Measurements from ENCODE around the gene TRPV3. TPM values are rescaled to one million over a fixed set of nuclear protein-coding genes. Genes with fewer than 3 reads are reported as not detected.

The TRPV3 gene
- total and polyA plus RNA-seq, 4 donors: 2.2 to 5.4 (median 3.7) TPM

DNA sequence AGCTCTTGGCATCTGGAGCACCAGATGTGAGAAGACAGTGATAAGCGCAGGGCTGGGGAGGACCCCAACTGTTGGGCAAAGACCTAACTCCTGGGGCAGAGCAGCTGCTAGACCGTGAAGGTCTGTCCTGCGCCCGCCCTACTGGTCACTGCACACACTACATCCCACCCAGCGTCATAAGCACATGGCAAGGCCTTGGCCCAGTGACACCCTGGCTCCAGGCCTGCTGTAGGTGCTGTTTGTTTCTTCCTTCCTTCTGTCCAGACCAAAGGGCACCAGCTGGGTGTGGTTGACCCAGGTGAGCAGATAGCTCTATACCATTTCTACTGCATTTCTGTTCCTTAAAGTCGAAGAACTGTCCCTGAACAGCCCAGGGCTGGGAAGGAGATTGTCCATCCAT is 6.4 kb downstream of the TRPV3 start:
- H3K4me3 ChIP-seq (ENCODE audit: low read depth, low read length): no peak overlapping the region
- H3K27ac ChIP-seq (ENCODE audit: low read depth, low read length): no peak overlapping the region
- H3K4me1 ChIP-seq (ENCODE audit: control insufficient read depth, insufficient read depth, low read length): no peaks in the 10 kb centered on the region
- no peaks in the 10 kb centered on the region for H3K27me3 ChIP-seq (ENCODE audit: control insufficient read depth, insufficient read depth, low read length)
- H3K9me3 ChIP-seq (ENCODE audit: control insufficient read depth, insufficient read depth, low read length): no peaks in the 10 kb centered on the region
- H3K36me3 ChIP-seq (ENCODE audit: control insufficient read depth, insufficient read depth, low read length): no peaks in the 10 kb centered on the region
- WGBS (ENCODE audit: insufficient coverage): 82% methylated on average over 6 of the region's 6 CpGs
- DNase-seq (ENCODE audit: low read depth in 4 of 6, low spot score in 6 of 6): no peak

DNA sequence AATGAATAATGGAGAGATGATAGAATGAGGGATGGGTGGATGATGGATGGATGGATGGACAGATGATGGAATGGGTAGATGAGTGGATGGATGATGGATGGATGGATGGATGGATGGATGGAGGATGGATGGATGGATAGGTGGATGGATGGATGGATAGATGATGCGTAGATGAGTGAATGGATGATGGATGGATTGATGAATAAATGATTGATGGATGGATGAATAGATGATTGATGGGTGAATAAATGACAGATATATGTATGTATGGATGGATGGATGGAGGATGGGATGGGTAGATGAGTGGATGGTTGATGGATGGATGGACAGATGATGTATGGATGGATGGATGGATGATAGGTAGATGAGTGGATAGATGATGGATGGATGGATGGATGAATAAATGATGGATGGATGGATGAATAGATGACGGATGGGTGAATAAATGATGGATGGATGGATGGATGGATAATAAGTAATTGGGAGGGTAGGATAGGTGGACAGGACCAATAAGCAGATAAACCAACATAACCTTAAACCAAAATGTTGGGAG is 7.9 kb downstream of the TRPV3 start:
- no peak overlapping the region for H3K27ac ChIP-seq (ENCODE audit: low read depth, low read length)
- H3K4me3 ChIP-seq (ENCODE audit: low read depth, low read length): no peak overlapping the region
- 100% methylated on average over 2 of the region's 2 CpGs for WGBS (ENCODE audit: insufficient coverage)
- no peaks in the 10 kb centered on the region for H3K9me3 ChIP-seq (ENCODE audit: control insufficient read depth, insufficient read depth, low read length)
- DNase-seq (ENCODE audit: low read depth in 4 of 6, low spot score in 6 of 6): no peak
- no peaks in the 10 kb centered on the region for H3K4me1 ChIP-seq (ENCODE audit: control insufficient read depth, insufficient read depth, low read length)
- no peaks in the 10 kb centered on the region for H3K36me3 ChIP-seq (ENCODE audit: control insufficient read depth, insufficient read depth, low read length)
- no peaks in the 10 kb centered on the region for H3K27me3 ChIP-seq (ENCODE audit: control insufficient read depth, insufficient read depth, low read length)

DNA sequence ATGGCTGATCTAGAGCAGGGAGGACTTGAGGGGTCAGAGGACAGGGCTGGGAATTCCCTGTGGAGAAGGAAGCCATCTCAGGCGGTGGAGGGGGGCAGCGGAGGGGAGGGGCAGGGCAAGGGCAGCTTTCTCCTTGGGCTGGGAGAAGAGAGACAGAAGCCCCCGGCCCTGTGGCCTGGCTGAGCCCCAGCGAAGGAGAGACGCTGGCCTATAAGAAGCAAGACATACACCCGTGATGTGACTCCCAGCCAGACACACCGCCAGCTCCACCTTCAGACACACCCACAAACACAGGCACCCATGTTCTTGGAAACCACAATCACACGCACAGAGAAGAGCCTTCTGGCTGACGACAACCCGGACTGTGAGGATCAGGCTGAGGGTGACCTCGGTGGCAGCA is 10.0 kb downstream of the TRPV3 start:
- 81% methylated on average over 9 of the region's 11 CpGs for WGBS (ENCODE audit: insufficient coverage)
- no peak for DNase-seq (ENCODE audit: low read depth in 4 of 6, low spot score in 6 of 6)
- peaks cover 6% of the 10 kb centered on the region for H3K4me1 ChIP-seq (ENCODE audit: control insufficient read depth, insufficient read depth, low read length)
- no peaks in the 10 kb centered on the region for H3K27me3 ChIP-seq (ENCODE audit: control insufficient read depth, insufficient read depth, low read length)
- no peak overlapping the region for H3K4me3 ChIP-seq (ENCODE audit: low read depth, low read length)
- no peaks in the 10 kb centered on the region for H3K36me3 ChIP-seq (ENCODE audit: control insufficient read depth, insufficient read depth, low read length)
- no peaks in the 10 kb centered on the region for H3K9me3 ChIP-seq (ENCODE audit: control insufficient read depth, insufficient read depth, low read length)
- H3K27ac ChIP-seq (ENCODE audit: low read depth, low read length): no peak overlapping the region

GRCh38 chr17:3546997-3547396 is 10.6 kb downstream of the TRPV3 start:
- no peak overlapping the region for H3K27ac ChIP-seq (ENCODE audit: low read depth, low read length)
- no peaks in the 10 kb centered on the region for H3K36me3 ChIP-seq (ENCODE audit: control insufficient read depth, insufficient read depth, low read length)
- 83% methylated on average over 8 of the region's 8 CpGs for WGBS (ENCODE audit: insufficient coverage)
- H3K9me3 ChIP-seq (ENCODE audit: control insufficient read depth, insufficient read depth, low read length): no peaks in the 10 kb centered on the region
- DNase-seq (ENCODE audit: low read depth in 4 of 6, low spot score in 6 of 6): no peak
- H3K4me3 ChIP-seq (ENCODE audit: low read depth, low read length): no peak overlapping the region
- no peaks in the 10 kb centered on the region for H3K27me3 ChIP-seq (ENCODE audit: control insufficient read depth, insufficient read depth, low read length)
- peaks cover 6% of the 10 kb centered on the region for H3K4me1 ChIP-seq (ENCODE audit: control insufficient read depth, insufficient read depth, low read length)

DNA sequence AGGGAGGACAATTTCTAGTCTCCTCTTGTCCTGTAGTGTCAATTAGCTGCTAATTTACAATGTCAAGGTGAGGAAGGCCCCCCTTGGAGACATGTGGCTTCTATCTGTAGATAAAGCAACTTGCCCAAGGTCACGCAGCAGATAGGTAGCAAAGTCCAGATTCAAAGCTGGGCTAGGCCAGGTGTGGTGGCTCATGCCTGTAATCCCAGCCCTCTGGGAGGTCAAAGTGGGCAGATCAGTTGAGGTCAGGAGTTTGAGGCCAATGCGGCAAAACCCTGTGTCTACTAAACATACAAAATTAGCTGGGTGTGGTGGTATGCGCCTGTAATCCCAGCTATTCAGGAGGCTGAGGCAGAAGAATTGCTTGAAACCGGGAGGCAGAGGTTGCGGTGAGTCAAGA is 11.1 kb downstream of the TRPV3 start:
- peaks cover 6% of the 10 kb centered on the region for H3K4me1 ChIP-seq (ENCODE audit: control insufficient read depth, insufficient read depth, low read length)
- no peaks in the 10 kb centered on the region for H3K9me3 ChIP-seq (ENCODE audit: control insufficient read depth, insufficient read depth, low read length)
- 96% methylated on average over 4 of the region's 5 CpGs for WGBS (ENCODE audit: insufficient coverage)
- no peak overlapping the region for H3K27ac ChIP-seq (ENCODE audit: low read depth, low read length)
- no peaks in the 10 kb centered on the region for H3K27me3 ChIP-seq (ENCODE audit: control insufficient read depth, insufficient read depth, low read length)
- no peak overlapping the region for H3K4me3 ChIP-seq (ENCODE audit: low read depth, low read length)
- H3K36me3 ChIP-seq (ENCODE audit: control insufficient read depth, insufficient read depth, low read length): no peaks in the 10 kb centered on the region
- DNase-seq (ENCODE audit: low read depth in 4 of 6, low spot score in 6 of 6): no peak

- Histone ChIP-seq H3K36me3 (ENCODE audit: control insufficient read depth, insufficient read depth, low read length) (no peaks in the 10 kb centered on the region), H3K4me1 (ENCODE audit: control insufficient read depth, insufficient read depth, low read length) (peaks cover 6% of the 10 kb centered on the region), H3K4me3 (ENCODE audit: low read depth, low read length) (no peak overlapping the region), H3K27me3 (ENCODE audit: control insufficient read depth, insufficient read depth, low read length) (no peaks in the 10 kb centered on the region), H3K27ac (ENCODE audit: low read depth, low read length) (no peak overlapping the region), H3K9me3 (ENCODE audit: control insufficient read depth, insufficient read depth, low read length) (no peaks in the 10 kb centered on the region)
- DNase-seq (ENCODE audit: low read depth in 4 of 6, low spot score in 6 of 6): no peak
- 64% methylated on average over 4 of the region's 9 CpGs for WGBS (ENCODE audit: insufficient coverage)
These were observed 12.5 kb downstream of the TRPV3 start for GRCh38 chr17:3545151-3545550.

- Histone ChIP-seq H3K27ac (ENCODE audit: low read depth, low read length) (no peak overlapping the region), H3K36me3 (ENCODE audit: control insufficient read depth, insufficient read depth, low read length) (no peaks in the 10 kb centered on the region), H3K27me3 (ENCODE audit: control insufficient read depth, insufficient read depth, low read length) (no peaks in the 10 kb centered on the region), H3K4me1 (ENCODE audit: control insufficient read depth, insufficient read depth, low read length) (peaks cover 6% of the 10 kb centered on the region), H3K9me3 (ENCODE audit: control insufficient read depth, insufficient read depth, low read length) (no peaks in the 10 kb centered on the region), H3K4me3 (ENCODE audit: low read depth, low read length) (no peak overlapping the region)
- no peak for DNase-seq (ENCODE audit: low read depth in 4 of 6, low spot score in 6 of 6)
- WGBS (ENCODE audit: insufficient coverage): 93% methylated on average over 2 of the region's 5 CpGs
These were observed 13.2 kb downstream of the TRPV3 start for GRCh38 chr17:3544365-3544764.

- H3K27me3 ChIP-seq (ENCODE audit: control insufficient read depth, insufficient read depth, low read length): no peaks in the 10 kb centered on the region
- peak in 1 of 6 donors; percentile 11 for DNase-seq (ENCODE audit: low read depth in 4 of 6, low spot score in 6 of 6)
- H3K36me3 ChIP-seq (ENCODE audit: control insufficient read depth, insufficient read depth, low read length): no peaks in the 10 kb centered on the region
- no peak overlapping the region for H3K27ac ChIP-seq (ENCODE audit: low read depth, low read length)
- H3K4me3 ChIP-seq (ENCODE audit: low read depth, low read length): no peak overlapping the region
- H3K9me3 ChIP-seq (ENCODE audit: control insufficient read depth, insufficient read depth, low read length): no peaks in the 10 kb centered on the region
- H3K4me1 ChIP-seq (ENCODE audit: control insufficient read depth, insufficient read depth, low read length): peaks cover 6% of the 10 kb centered on the region
- 70% methylated on average over 10 of the region's 10 CpGs for WGBS (ENCODE audit: insufficient coverage)
These were observed 14.2 kb downstream of the TRPV3 start for GRCh38 chr17:3543453-3543852.

GRCh38 chr17:3542410-3543088 is 15.1 kb downstream of the TRPV3 start:
- Histone ChIP-seq H3K36me3 (ENCODE audit: control insufficient read depth, insufficient read depth, low read length) (no peaks in the 10 kb centered on the region), H3K9me3 (ENCODE audit: control insufficient read depth, insufficient read depth, low read length) (no peaks in the 10 kb centered on the region), H3K27me3 (ENCODE audit: control insufficient read depth, insufficient read depth, low read length) (no peaks in the 10 kb centered on the region), H3K27ac (ENCODE audit: low read depth, low read length) (no peak overlapping the region), H3K4me1 (ENCODE audit: control insufficient read depth, insufficient read depth, low read length) (peaks cover 6% of the 10 kb centered on the region), H3K4me3 (ENCODE audit: low read depth, low read length) (no peak overlapping the region)
- WGBS (ENCODE audit: insufficient coverage): 69% methylated on average over 16 of the region's 16 CpGs
- no peak for DNase-seq (ENCODE audit: low read depth in 4 of 6, low spot score in 6 of 6)

GRCh38 chr17:3539881-3540540 is 17.6 kb downstream of the TRPV3 start:
- H3K4me3 ChIP-seq (ENCODE audit: low read depth, low read length): no peak overlapping the region
- H3K36me3 ChIP-seq (ENCODE audit: control insufficient read depth, insufficient read depth, low read length): no peaks in the 10 kb centered on the region
- no peak for DNase-seq (ENCODE audit: low read depth in 4 of 6, low spot score in 6 of 6)
- peaks cover 22% of the 10 kb centered on the region for H3K4me1 ChIP-seq (ENCODE audit: control insufficient read depth, insufficient read depth, low read length)
- no peak overlapping the region for H3K27ac ChIP-seq (ENCODE audit: low read depth, low read length)
- no peaks in the 10 kb centered on the region for H3K9me3 ChIP-seq (ENCODE audit: control insufficient read depth, insufficient read depth, low read length)
- 100% methylated on average over 1 of the region's 8 CpGs for WGBS (ENCODE audit: insufficient coverage)
- no peaks in the 10 kb centered on the region for H3K27me3 ChIP-seq (ENCODE audit: control insufficient read depth, insufficient read depth, low read length)

Data from spinal cord (tissue), 10 donors.